ENCODE measurements around the gene PLCB3. TPM values are rescaled to one million over a fixed set of nuclear protein-coding genes. Genes with fewer than 3 reads are reported as not detected.

PLCB3 gene
- total RNA-seq, 1 donor, result 25.3 TPM

DNA sequence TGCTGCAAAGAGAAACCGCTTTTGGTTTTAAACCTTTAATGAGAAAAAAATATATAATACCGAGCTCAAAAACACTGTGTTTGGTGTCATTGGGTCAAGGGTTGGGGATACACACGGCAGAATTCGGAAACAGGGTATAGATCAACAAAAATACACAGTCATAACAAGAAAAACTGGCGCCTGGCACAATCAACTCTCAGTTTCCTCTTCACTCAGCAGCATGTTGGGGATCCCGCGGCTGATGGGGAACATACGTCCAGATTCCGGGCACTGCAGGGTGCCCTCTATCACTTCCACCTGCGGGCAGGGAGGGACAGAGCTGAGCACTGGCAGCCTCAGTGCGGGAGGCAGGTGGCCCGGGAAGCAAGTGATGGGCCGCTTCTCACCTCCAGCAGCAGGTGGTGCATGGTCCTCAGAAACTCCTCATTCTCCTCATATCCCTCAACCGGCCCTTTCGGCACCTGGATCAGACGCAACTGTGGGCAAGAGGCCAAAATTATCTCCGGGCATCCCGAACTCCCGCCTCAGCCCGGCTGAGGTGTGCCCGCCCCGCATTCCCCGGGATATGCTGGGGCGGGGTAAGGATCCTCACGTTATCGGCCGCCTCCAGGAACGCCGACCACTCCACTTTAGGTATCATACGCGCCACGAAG, 65.5 kb downstream of the PLCB3 start:
- TF ChIP-seq, protein P1, sequence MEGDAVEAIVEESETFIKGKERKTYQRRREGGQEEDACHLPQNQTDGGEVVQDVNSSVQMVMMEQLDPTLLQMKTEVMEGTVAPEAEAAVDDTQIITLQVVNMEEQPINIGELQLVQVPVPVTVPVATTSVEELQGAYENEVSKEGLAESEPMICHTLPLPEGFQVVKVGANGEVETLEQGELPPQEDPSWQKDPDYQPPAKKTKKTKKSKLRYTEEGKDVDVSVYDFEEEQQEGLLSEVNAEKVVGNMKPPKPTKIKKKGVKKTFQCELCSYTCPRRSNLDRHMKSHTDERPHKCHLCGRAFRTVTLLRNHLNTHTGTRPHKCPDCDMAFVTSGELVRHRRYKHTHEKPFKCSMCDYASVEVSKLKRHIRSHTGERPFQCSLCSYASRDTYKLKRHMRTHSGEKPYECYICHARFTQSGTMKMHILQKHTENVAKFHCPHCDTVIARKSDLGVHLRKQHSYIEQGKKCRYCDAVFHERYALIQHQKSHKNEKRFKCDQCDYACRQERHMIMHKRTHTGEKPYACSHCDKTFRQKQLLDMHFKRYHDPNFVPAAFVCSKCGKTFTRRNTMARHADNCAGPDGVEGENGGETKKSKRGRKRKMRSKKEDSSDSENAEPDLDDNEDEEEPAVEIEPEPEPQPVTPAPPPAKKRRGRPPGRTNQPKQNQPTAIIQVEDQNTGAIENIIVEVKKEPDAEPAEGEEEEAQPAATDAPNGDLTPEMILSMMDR (IDR thresholded peaks at IDR 0.05; ENCODE audit: extremely low read depth, low read depth, low read length), result no peak
- Histone ChIP-seq H4K20me1 (ENCODE audit: insufficient read depth, low read length) (peaks cover 4% of the 10 kb centered on the region), H3K4me3 (ENCODE audit: insufficient read depth, low read length) (peak overlapping the region; percentile 99), H3K36me3 (ENCODE audit: insufficient read depth, low read length) (peaks cover 22% of the 10 kb centered on the region), H3K4me1 (ENCODE audit: insufficient read depth, low read length) (peaks cover 11% of the 10 kb centered on the region), H3K79me2 (ENCODE audit: insufficient read depth, low read length) (peaks cover 32% of the 10 kb centered on the region), H3K4me2 (ENCODE audit: insufficient read depth, low read length) (peak overlapping the region; percentile 92), H3K27me3 (ENCODE audit: insufficient read depth, low read length) (no peaks in the 10 kb centered on the region), H2AFZ (ENCODE audit: low read length) (peak overlapping the region; percentile 67), H3K27ac (ENCODE audit: low read depth, low read length) (peak overlapping the region; percentile 97), H3K9me3 (ENCODE audit: low read depth, low read length) (no peaks in the 10 kb centered on the region)
- peak; percentile 73 for DNase-seq (ENCODE audit: insufficient read length, low spot score, missing footprints)

DNA sequence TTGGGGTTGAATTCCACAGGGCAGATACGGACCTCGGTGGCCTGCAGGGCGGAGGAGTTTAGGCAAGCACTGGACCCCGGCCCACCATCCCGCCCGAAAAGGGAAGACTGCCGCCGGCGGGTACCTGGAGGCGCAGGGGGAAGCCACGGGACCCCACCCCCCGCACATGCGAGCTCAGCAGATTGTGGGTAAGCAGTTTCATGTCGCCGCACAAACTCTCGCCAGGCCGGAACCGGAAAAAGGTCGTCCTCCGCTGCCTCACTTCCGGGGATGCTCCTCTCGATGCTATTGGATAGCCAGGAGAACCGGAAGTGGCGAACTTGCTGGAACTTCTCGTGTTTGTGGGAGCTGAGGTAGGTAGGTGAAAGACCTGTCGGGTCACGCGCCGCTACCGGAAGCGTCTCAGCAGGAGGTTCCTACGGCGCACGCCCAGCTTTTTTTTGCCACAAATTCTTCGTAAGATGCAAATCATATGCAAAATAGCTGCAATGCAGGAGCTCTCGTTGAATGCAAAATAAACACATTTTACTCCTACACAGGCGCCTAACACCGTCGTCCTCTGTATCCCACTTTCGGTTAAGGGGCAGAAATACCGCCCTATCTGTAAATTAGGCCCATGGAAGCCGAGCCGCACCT, 66.1 kb downstream of the PLCB3 start, which contains the start of gene TRMT112:
Gene TRMT112 (minus strand): TSS at position 235 of the 636 bp plus-strand sequence. CDS start 33 bp downstream, at position 202.
- Histone ChIP-seq H3K79me2 (ENCODE audit: insufficient read depth, low read length) (peaks cover 31% of the 10 kb centered on the region), H3K9me3 (ENCODE audit: low read depth, low read length) (no peaks in the 10 kb centered on the region), H3K4me3 (ENCODE audit: insufficient read depth, low read length) (peak within 1 kb of the TSS; percentile 99), H3K27ac (ENCODE audit: low read depth, low read length) (peak within 1 kb of the TSS; percentile 97), H3K27me3 (ENCODE audit: insufficient read depth, low read length) (no peaks in the 10 kb centered on the region), H4K20me1 (ENCODE audit: insufficient read depth, low read length) (peaks cover 4% of the 10 kb centered on the region), H3K4me1 (ENCODE audit: insufficient read depth, low read length) (peaks cover 11% of the 10 kb centered on the region), H3K4me2 (ENCODE audit: insufficient read depth, low read length) (peak within 1 kb of the TSS; percentile 92), H3K36me3 (ENCODE audit: insufficient read depth, low read length) (peaks cover 27% of the 10 kb centered on the region), H2AFZ (ENCODE audit: low read length) (peak within 1 kb of the TSS; percentile 67)
- peak; percentile 99 for DNase-seq (ENCODE audit: insufficient read length, low spot score, missing footprints)
- TF ChIP-seq, protein P1 (IDR thresholded peaks at IDR 0.05; ENCODE audit: extremely low read depth, low read depth, low read length), result no peak

DNA sequence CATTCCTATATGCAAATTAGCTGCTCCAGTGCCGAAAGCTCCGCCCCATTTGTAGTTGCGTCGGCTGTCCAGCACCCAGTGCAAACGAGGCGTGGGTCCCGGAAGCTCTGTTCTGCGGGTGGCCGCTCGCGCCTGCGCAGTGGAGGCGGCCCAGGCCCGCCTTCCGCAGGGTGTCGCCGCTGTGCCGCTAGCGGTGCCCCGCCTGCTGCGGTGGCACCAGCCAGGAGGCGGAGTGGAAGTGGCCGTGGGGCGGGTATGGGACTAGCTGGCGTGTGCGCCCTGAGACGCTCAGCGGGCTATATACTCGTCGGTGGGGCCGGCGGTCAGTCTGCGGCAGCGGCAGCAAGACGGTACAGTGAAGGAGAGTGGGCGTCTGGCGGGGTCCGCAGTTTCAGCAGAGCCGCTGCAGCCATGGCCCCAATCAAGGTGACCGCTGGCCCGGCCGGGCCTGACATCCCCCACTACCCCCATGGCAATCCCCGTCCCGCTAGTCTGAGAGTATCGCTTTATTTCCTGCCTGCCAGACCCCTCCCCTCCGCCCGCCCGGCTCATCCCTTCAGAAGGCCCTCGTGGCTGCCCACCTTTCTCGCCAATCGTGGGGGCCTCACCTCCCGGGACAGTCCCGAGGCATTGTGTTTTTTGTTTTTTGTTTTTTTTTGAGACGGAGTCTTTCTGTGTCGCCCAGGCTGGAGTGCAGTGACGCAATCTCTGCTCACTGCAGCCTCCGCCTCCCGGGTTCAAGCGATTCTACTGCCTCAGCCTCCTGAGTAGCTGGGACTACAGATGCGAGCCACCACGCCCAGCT, 66.8 kb downstream of the PLCB3 start, which contains the start of gene PRDX5:
Gene PRDX5 (plus strand): TSS at position 161 of the 805 bp plus-strand sequence. CDS start 95 bp downstream, at position 256.
- H3K36me3 ChIP-seq (ENCODE audit: insufficient read depth, low read length), result peaks cover 30% of the 10 kb centered on the region
- H3K4me3 ChIP-seq (ENCODE audit: insufficient read depth, low read length), result peak within 1 kb of the TSS; percentile 99
- H3K27ac ChIP-seq (ENCODE audit: low read depth, low read length), result peak within 1 kb of the TSS; percentile 97
- H2AFZ ChIP-seq (ENCODE audit: low read length), result peak within 1 kb of the TSS; percentile 67
- H3K79me2 ChIP-seq (ENCODE audit: insufficient read depth, low read length), result peaks cover 26% of the 10 kb centered on the region
- peaks cover 11% of the 10 kb centered on the region for H3K4me1 ChIP-seq (ENCODE audit: insufficient read depth, low read length)
- DNase-seq (ENCODE audit: insufficient read length, low spot score, missing footprints), result peak; percentile 100
- H3K4me2 ChIP-seq (ENCODE audit: insufficient read depth, low read length), result peak within 1 kb of the TSS; percentile 92
- H4K20me1 ChIP-seq (ENCODE audit: insufficient read depth, low read length), result peaks cover 7% of the 10 kb centered on the region
- H3K9me3 ChIP-seq (ENCODE audit: low read depth, low read length), result no peaks in the 10 kb centered on the region
- no peaks in the 10 kb centered on the region for H3K27me3 ChIP-seq (ENCODE audit: insufficient read depth, low read length)
- TF ChIP-seq, protein P1 (IDR thresholded peaks at IDR 0.05; ENCODE audit: extremely low read depth, low read depth, low read length), result peak; percentile 27

Small RNA genes lying within 50 kb of the gene (small RNA-seq; reads per million reads assigned to genes)
- gene RF00019, result not detected

Other genes starting within 250 kb of the PLCB3 start
- under 0.01 and 0.29 TPM in 2 replicates for gene FLRT1, start 215.6 kb upstream of the PLCB3 start, total RNA-seq
- gene MACROD1, start 85.4 kb upstream of the PLCB3 start, total RNA-seq, result 17.7 TPM in 2 replicates
- 85.5 and 94.5 TPM in 2 replicates for gene STIP1, start 65.4 kb upstream of the PLCB3 start, total RNA-seq
- gene FERMT3, start 44.8 kb upstream of the PLCB3 start, total RNA-seq, result 0.59 and 1.1 TPM in 2 replicates
- gene TRPT1, start 25.3 kb upstream of the PLCB3 start, total RNA-seq, result 32.2 and 33.0 TPM in 2 replicates
- 46.6 and 56.5 TPM in 2 replicates for gene NUDT22, start 25.3 kb upstream of the PLCB3 start, total RNA-seq
- 8.0 and 9.8 TPM in 2 replicates for gene DNAJC4, start 21.0 kb upstream of the PLCB3 start, total RNA-seq
- 37.6 and 41.5 TPM in 2 replicates for gene VEGFB, start 16.9 kb upstream of the PLCB3 start, total RNA-seq
- 31.1 and 32.7 TPM in 2 replicates for gene FKBP2, start 10.4 kb upstream of the PLCB3 start, total RNA-seq
- 136 and 139 TPM in 2 replicates for gene PPP1R14B, start 4.6 kb upstream of the PLCB3 start, total RNA-seq
- gene BAD, start 33.1 kb downstream of the PLCB3 start, total RNA-seq, result 70.9 and 71.3 TPM in 2 replicates
- gene GPR137, start 34.3 kb downstream of the PLCB3 start, total RNA-seq, result 13.3 and 18.5 TPM in 2 replicates
- 0.29 and 0.36 TPM in 2 replicates for gene KCNK4, start 39.8 kb downstream of the PLCB3 start, total RNA-seq
- 0.29 TPM in 1 of 2 replicates, not detected in the other for gene CATSPERZ, start 48.8 kb downstream of the PLCB3 start, total RNA-seq
- gene ESRRA, start 54.0 kb downstream of the PLCB3 start, total RNA-seq, result 24.5 and 28.6 TPM in 2 replicates
- gene TRMT112, start 66.0 kb downstream of the PLCB3 start, total RNA-seq, result 104 and 123 TPM in 2 replicates
- gene PRDX5, start 66.6 kb downstream of the PLCB3 start, total RNA-seq, result 238 and 245 TPM in 2 replicates
- gene CCDC88B, start 88.7 kb downstream of the PLCB3 start, total RNA-seq, result 0.29 and 1.4 TPM in 2 replicates
- gene RPS6KA4, start 107.6 kb downstream of the PLCB3 start, total RNA-seq, result 35.9 and 39.4 TPM in 2 replicates